ENCODE results near the gene ZNF546.
"Not testable (repeated sequence)": the region's sequence is repeated elsewhere in the genome, so short reads cannot be mapped to it uniquely, and the experiment has no call there.

Gene ZNF546

GRCh38 chr19:39996811-39997637 lies at the start of gene ZNF546:
Gene ZNF546, plus strand, starts transcription at chr19:39997060. Its CDS starts 1,267 bp downstream, at chr19:39998327.
- Histone ChIP-seq H3K27me3 (ENCODE audit: insufficient read depth, insufficient read length) (no peaks in the 10 kb centered on the region), H3K9ac (ENCODE audit: insufficient read length, low read depth) (peak within 1 kb of the TSS; percentile 93), H3K36me3 (ENCODE audit: insufficient read depth, insufficient read length, low read length) (peaks cover 7% of the 10 kb centered on the region), H3K9me3 (ENCODE audit: insufficient read depth, low read length) (peaks cover 17% of the 10 kb centered on the region; the same call in 1 of the 2 replicates), H3K4me1 (ENCODE audit: insufficient read depth, insufficient read length) (no peaks in the 10 kb centered on the region), H3K4me3 (ENCODE audit: insufficient read length, low read depth) (peak within 1 kb of the TSS; percentile 96)
- no peak for TF ChIP-seq ZNF274 (IDR thresholded peaks at IDR 0.05; ENCODE audit: low read depth, low read length)
- TF ChIP-seq YY1 (IDR thresholded peaks at IDR 0.05; ENCODE audit: insufficient read depth, insufficient read length), result no peak
- TF ChIP-seq SUZ12 (IDR thresholded peaks at IDR 0.05; ENCODE audit: extremely low read depth, insufficient read depth, insufficient read length), result no peak
- peak; percentile 35 for DNase-seq (ENCODE audit: low read depth, low spot score)

- Histone ChIP-seq H3K4me1 (ENCODE audit: insufficient read depth, insufficient read length) (no peaks in the 10 kb centered on the region), H3K4me3 (ENCODE audit: insufficient read length, low read depth) (no peak overlapping the region), H3K9ac (ENCODE audit: insufficient read length, low read depth) (no peak overlapping the region), H3K9me3 (ENCODE audit: insufficient read depth, low read length) (peaks cover 11% of the 10 kb centered on the region; the same call in 1 of the 2 replicates), H3K36me3 (ENCODE audit: insufficient read depth, insufficient read length, low read length) (no peaks in the 10 kb centered on the region), H3K27me3 (ENCODE audit: insufficient read depth, insufficient read length) (no peaks in the 10 kb centered on the region)
- DNase-seq (ENCODE audit: low read depth, low spot score), result no peak
- TF ChIP-seq YY1 (IDR thresholded peaks at IDR 0.05; ENCODE audit: insufficient read depth, insufficient read length) (no peak), SUZ12 (IDR thresholded peaks at IDR 0.05; ENCODE audit: extremely low read depth, insufficient read depth, insufficient read length) (no peak), ZNF274 (IDR thresholded peaks at IDR 0.05; ENCODE audit: low read depth, low read length) (no peak)
These were observed 47.7 kb upstream of the ZNF546 start for GRCh38 chr19:39949026-39949747.

GRCh38 chr19:39951065-39951650 lies 45.7 kb upstream of the ZNF546 start:
- Histone ChIP-seq H3K9ac (ENCODE audit: insufficient read length, low read depth) (no peak overlapping the region), H3K4me1 (ENCODE audit: insufficient read depth, insufficient read length) (no peaks in the 10 kb centered on the region), H3K4me3 (ENCODE audit: insufficient read length, low read depth) (no peak overlapping the region)

GRCh38 chr19:39951686-39952085 lies 45.2 kb upstream of the ZNF546 start:
- no peak overlapping the region for H3K9ac ChIP-seq (ENCODE audit: insufficient read length, low read depth)
- DNase-seq (ENCODE audit: low read depth, low spot score), result no peak
- H3K9me3 ChIP-seq (ENCODE audit: insufficient read depth, low read length), result peaks cover 11% of the 10 kb centered on the region; the same call in 1 of the 2 replicates
- H3K36me3 ChIP-seq (ENCODE audit: insufficient read depth, insufficient read length, low read length), result no peaks in the 10 kb centered on the region
- no peaks in the 10 kb centered on the region for H3K27me3 ChIP-seq (ENCODE audit: insufficient read depth, insufficient read length)
- TF ChIP-seq SUZ12 (IDR thresholded peaks at IDR 0.05; ENCODE audit: extremely low read depth, insufficient read depth, insufficient read length) (no peak), YY1 (IDR thresholded peaks at IDR 0.05; ENCODE audit: insufficient read depth, insufficient read length) (no peak), ZNF274 (IDR thresholded peaks at IDR 0.05; ENCODE audit: low read depth, low read length) (no peak)
- no peak overlapping the region for H3K4me3 ChIP-seq (ENCODE audit: insufficient read length, low read depth)
- no peaks in the 10 kb centered on the region for H3K4me1 ChIP-seq (ENCODE audit: insufficient read depth, insufficient read length)

More at GRCh38 chr19:39951065-39951650, 45.7 kb upstream of the ZNF546 start:
- Histone ChIP-seq H3K27me3 (ENCODE audit: insufficient read depth, insufficient read length) (no peaks in the 10 kb centered on the region), H3K36me3 (ENCODE audit: insufficient read depth, insufficient read length, low read length) (no peaks in the 10 kb centered on the region), H3K9me3 (ENCODE audit: insufficient read depth, low read length) (peaks cover 11% of the 10 kb centered on the region; the same call in 1 of the 2 replicates)
- DNase-seq (ENCODE audit: low read depth, low spot score), result no peak
- TF ChIP-seq ZNF274 (IDR thresholded peaks at IDR 0.05; ENCODE audit: low read depth, low read length) (no peak), SUZ12 (IDR thresholded peaks at IDR 0.05; ENCODE audit: extremely low read depth, insufficient read depth, insufficient read length) (no peak), YY1 (IDR thresholded peaks at IDR 0.05; ENCODE audit: insufficient read depth, insufficient read length) (no peak)

DNA sequence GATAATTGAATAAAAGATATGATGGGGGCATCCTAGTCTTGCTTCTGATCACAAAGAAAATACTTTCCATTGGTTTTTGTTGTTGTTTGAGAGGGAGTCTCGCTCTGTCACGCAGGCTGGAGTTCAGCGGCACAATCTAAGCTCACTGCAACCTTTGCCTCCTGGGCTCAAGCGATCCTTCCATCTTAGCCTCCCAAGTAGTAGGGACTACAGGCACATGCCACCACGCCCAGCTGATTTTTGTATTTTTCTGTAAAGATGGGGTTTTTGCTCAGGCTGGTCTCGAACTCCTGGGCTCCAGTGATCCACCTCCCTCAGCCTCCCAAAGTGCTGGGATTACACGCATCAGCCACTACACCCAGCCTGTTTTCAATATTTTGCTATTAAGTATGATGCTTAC lies 42.9 kb upstream of the ZNF546 start:
- DNase-seq (ENCODE audit: low read depth, low spot score), result no peak
- H3K9ac ChIP-seq (ENCODE audit: insufficient read length, low read depth), result no peak overlapping the region
- no peak overlapping the region for H3K4me3 ChIP-seq (ENCODE audit: insufficient read length, low read depth)
- TF ChIP-seq SUZ12 (IDR thresholded peaks at IDR 0.05; ENCODE audit: extremely low read depth, insufficient read depth, insufficient read length) (no peak), YY1 (IDR thresholded peaks at IDR 0.05; ENCODE audit: insufficient read depth, insufficient read length) (no peak), ZNF274 (IDR thresholded peaks at IDR 0.05; ENCODE audit: low read depth, low read length) (no peak)
- no peaks in the 10 kb centered on the region for H3K27me3 ChIP-seq (ENCODE audit: insufficient read depth, insufficient read length)
- no peaks in the 10 kb centered on the region for H3K36me3 ChIP-seq (ENCODE audit: insufficient read depth, insufficient read length, low read length)
- no peaks in the 10 kb centered on the region for H3K4me1 ChIP-seq (ENCODE audit: insufficient read depth, insufficient read length)
- H3K9me3 ChIP-seq (ENCODE audit: insufficient read depth, low read length), result peaks cover 11% of the 10 kb centered on the region; the same call in 1 of the 2 replicates

DNA sequence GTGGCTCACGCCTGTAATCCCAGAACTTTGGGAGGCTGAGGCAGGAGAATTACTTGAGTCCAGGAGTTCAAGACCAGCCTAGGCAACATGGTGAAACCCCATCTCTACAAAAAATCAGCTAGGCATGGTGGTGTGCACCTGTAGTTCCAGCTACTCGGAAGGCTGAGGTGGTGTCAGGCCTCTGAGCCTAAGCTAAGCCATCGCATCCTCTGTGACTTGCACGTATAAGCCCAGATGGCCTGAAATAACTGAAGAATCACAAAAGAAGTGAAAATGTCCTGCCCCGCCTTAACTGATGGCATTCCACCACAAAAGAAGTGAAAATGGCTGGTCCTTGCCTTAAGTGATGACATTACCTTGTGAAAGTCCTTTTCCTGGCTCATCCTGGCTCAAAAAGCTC lies 39.0 kb upstream of the ZNF546 start:
- H3K4me3 ChIP-seq (ENCODE audit: insufficient read length, low read depth); H3K9ac ChIP-seq (ENCODE audit: insufficient read length, low read depth); H3K27me3 ChIP-seq (ENCODE audit: insufficient read depth, insufficient read length); DNase-seq (ENCODE audit: low read depth, low spot score); H3K4me1 ChIP-seq (ENCODE audit: insufficient read depth, insufficient read length); H3K9me3 ChIP-seq (ENCODE audit: insufficient read depth, low read length); H3K36me3 ChIP-seq (ENCODE audit: insufficient read depth, insufficient read length, low read length): not testable (repeated sequence)

GRCh38 chr19:39958942-39959341 lies 37.9 kb upstream of the ZNF546 start:
- H3K9ac ChIP-seq (ENCODE audit: insufficient read length, low read depth); H3K27me3 ChIP-seq (ENCODE audit: insufficient read depth, insufficient read length); H3K4me3 ChIP-seq (ENCODE audit: insufficient read length, low read depth); H3K4me1 ChIP-seq (ENCODE audit: insufficient read depth, insufficient read length); DNase-seq (ENCODE audit: low read depth, low spot score); H3K36me3 ChIP-seq (ENCODE audit: insufficient read depth, insufficient read length, low read length); H3K9me3 ChIP-seq (ENCODE audit: insufficient read depth, low read length): not testable (repeated sequence)

DNA sequence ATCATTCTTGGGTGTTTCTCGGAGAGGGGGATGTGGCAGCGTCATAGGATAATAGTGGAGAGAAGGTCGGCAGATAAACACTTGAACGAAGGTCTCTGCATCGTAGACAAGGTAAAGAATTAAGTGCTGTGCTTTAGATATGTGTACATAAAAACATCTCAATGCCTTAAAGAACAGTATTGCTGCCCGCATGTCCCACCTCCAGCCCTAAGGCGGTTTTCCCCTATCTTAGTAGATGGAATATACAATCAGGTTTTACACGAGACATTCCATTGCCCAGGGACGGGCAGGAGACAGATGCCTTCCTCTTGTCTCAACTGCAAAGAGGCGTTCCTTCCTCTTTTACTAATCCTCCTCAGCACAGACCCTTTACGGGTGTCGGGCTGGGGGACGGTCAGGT lies 37.5 kb upstream of the ZNF546 start:
- DNase-seq (ENCODE audit: low read depth, low spot score); H3K9ac ChIP-seq (ENCODE audit: insufficient read length, low read depth); H3K27me3 ChIP-seq (ENCODE audit: insufficient read depth, insufficient read length); H3K9me3 ChIP-seq (ENCODE audit: insufficient read depth, low read length); H3K4me3 ChIP-seq (ENCODE audit: insufficient read length, low read depth); H3K36me3 ChIP-seq (ENCODE audit: insufficient read depth, insufficient read length, low read length); H3K4me1 ChIP-seq (ENCODE audit: insufficient read depth, insufficient read length): not testable (repeated sequence)
